HEK293 (cell line): ENCODE data around the gene PRDM11.

ENCODE experiments used
- BCL11A ChIP-seq: fragments of 450-650 bp; formaldehyde crosslinking; IDR thresholded peaks from 2 replicates; pipeline ENCODE4 v1.5.1; 2016; ENCODE audit warnings: low read depth, missing biosample characterization, missing genetic modification characterization
- ZNF292 ChIP-seq: fragments of 450-650 bp; formaldehyde crosslinking; IDR thresholded peaks from 2 replicates; pipeline ENCODE4 v1.5.1; 2016; ENCODE audit warnings: low read depth, missing biosample characterization, missing genetic modification characterization, borderline replicate concordance

DNA sequence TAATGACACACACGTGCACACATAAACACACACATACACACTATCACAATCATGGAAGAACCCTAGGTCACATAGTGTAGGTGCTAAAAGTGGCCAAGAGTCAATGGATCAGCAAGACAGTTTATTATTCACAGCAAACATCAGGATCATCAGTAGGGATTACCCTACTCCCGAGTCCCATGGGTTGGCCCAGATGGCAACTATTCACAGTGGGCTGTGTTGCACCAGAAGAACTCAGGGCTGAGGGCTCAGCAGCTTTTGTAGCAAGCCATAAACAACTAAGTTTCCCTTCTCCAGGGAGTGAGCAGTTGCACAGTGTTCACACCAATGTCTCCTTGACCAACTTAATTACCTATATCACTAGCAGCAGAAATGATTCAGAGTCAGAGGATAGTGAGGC, 20.8 kb downstream of the PRDM11 start:
- TF ChIP-seq BCL11A (tag by site-specific recombination) (no peak), ZNF292 (tag by site-specific recombination) (no peak)
